OCI-LY7 (cell line): Measurements from ENCODE around the gene OPRM1.

Source experiments
- CTCF ChIP-seq: fragments of 200-600 bp; sonication (generic); conservative IDR thresholded peaks from 2 replicates; pipeline ENCODE4 v1.5.1; 2014; ENCODE audit warnings: mild to moderate bottlenecking, antibody characterized with exemption, low read length, moderate library complexity, mixed read lengths
- EZH2phosphoT487 ChIP-seq: fragments of 200-600 bp; sonication (generic); IDR thresholded peaks from 2 replicates; pipeline ENCODE4 v1.6.1; 2018; ENCODE audit warnings: low read depth, borderline replicate concordance, mild to moderate bottlenecking, mixed run types, antibody characterized with exemption, low read length, moderate library complexity, mixed read lengths

GRCh38 chr6:154080461-154081189, 41.6 kb downstream of the OPRM1 start:
- no peak for TF ChIP-seq CTCF
- TF ChIP-seq EZH2phosphoT487: no peak
